Measurements from ENCODE around the gene SPTSSB.

Gene SPTSSB

DNA sequence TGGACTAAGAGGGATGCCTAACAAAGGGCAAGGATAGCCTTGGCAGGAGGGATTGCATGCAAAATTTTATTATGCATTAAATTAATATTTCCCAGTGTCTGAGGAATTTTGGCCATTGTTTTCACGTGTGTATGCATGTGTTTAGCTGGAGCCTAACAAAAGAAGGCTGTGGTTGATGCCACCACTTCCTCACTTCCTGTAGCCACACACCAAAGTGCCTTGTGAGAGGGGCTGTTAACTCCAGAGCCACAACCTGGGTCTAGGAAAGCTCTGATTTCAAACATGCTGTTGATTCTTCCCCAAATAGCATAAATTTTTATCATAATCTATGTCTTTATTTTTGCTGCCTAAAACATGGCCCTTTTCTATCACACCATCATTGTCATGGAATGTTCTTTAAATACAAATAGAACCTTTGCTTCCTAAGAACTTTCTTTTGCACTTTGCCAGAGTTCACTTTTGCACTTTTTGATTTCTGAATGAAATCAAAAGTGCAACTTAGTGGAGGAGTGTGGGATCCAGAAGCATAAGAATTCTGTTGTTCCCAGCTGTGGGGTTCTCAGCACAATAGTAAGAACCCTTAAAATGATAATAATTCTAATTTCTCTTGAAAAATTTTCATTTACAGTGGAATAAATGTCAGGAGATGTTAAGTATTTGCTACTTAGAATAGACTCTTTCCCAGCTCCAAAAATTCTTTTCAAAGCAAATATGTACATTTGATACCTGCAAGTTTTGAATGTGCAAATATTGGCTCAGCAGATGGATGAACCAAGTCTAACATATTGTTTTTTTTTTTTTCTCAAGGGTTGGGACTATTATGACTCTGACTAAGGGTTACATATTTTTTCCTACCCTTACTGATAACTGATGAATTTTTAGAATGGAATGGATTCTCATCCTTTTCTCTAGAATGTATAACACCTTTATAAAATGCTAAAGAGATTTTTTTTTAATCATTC is 35.6 kb upstream of the SPTSSB start:
- in situ Hi-C loops (cut with HindIII; ENCODE audit: low pct_ligation_motif_present, low sequenced_read_pairs) = no loop called here
- DNase-seq = no peak
- no peaks in the 10 kb centered on the region for H3K36me3 ChIP-seq (replicated peaks)
- no peak overlapping the region for H3K27ac ChIP-seq
- no peak overlapping the region for H3K4me3 ChIP-seq (ENCODE audit: low read depth, low read length)
- no peaks in the 10 kb centered on the region for H3K27me3 ChIP-seq (replicated peaks)
- TF ChIP-seq, protein P1, sequence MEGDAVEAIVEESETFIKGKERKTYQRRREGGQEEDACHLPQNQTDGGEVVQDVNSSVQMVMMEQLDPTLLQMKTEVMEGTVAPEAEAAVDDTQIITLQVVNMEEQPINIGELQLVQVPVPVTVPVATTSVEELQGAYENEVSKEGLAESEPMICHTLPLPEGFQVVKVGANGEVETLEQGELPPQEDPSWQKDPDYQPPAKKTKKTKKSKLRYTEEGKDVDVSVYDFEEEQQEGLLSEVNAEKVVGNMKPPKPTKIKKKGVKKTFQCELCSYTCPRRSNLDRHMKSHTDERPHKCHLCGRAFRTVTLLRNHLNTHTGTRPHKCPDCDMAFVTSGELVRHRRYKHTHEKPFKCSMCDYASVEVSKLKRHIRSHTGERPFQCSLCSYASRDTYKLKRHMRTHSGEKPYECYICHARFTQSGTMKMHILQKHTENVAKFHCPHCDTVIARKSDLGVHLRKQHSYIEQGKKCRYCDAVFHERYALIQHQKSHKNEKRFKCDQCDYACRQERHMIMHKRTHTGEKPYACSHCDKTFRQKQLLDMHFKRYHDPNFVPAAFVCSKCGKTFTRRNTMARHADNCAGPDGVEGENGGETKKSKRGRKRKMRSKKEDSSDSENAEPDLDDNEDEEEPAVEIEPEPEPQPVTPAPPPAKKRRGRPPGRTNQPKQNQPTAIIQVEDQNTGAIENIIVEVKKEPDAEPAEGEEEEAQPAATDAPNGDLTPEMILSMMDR (IDR thresholded peaks at IDR 0.05; ENCODE audit: low read depth, low read length, missing control alignments) = no peak

DNA sequence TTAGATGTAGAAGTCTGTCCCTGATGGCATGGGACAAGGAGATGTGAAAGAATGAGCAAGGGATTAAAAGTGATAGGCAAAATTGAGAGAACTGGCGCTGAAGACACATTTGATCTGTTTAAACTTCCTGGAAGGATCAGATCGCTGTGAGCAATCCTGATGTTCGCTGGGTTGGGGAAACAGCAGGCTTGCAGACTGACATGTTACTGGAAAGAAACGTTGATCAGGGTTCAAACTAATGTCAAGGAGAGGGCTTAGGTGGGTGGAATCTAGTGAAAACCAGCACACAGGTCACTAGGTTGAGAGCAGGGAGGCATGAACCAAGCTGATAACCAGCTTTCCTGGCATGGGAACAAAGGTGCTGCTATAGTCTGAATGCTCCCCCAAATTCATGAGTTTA is 34.5 kb upstream of the SPTSSB start:
- no peak overlapping the region for H3K27ac ChIP-seq
- no peak overlapping the region for H3K4me3 ChIP-seq (ENCODE audit: low read depth, low read length)
- TF ChIP-seq, protein P1 (IDR thresholded peaks at IDR 0.05; ENCODE audit: low read depth, low read length, missing control alignments) = no peak
- no peak for DNase-seq
- in situ Hi-C loops (cut with HindIII; ENCODE audit: low pct_ligation_motif_present, low sequenced_read_pairs) = no loop called here
- no peaks in the 10 kb centered on the region for H3K27me3 ChIP-seq (replicated peaks)
- H3K36me3 ChIP-seq (replicated peaks) = no peaks in the 10 kb centered on the region

DNA sequence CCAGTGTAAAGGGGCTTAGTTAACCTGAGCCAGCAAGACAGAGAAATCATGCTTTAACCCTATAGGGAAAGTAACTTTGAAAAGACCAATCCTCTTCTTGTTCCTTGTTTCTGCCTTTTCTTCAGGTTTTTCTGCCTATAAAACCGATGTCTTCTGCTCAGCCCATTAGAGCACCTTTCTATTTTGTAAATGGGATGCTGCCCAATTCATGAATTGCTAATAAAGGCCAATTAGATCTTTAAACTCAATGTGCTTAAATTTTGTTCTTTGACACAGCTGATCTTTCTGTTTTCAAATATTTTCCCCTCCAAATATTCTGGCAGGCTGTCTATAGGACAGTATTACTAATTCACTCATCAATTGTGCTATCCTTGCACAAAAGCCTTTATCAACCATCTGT is 33.8 kb upstream of the SPTSSB start:
- TF ChIP-seq, protein P1 (IDR thresholded peaks at IDR 0.05; ENCODE audit: low read depth, low read length, missing control alignments) = no peak
- no peak for DNase-seq
- in situ Hi-C loops (cut with HindIII; ENCODE audit: low pct_ligation_motif_present, low sequenced_read_pairs) = no loop called here

DNA sequence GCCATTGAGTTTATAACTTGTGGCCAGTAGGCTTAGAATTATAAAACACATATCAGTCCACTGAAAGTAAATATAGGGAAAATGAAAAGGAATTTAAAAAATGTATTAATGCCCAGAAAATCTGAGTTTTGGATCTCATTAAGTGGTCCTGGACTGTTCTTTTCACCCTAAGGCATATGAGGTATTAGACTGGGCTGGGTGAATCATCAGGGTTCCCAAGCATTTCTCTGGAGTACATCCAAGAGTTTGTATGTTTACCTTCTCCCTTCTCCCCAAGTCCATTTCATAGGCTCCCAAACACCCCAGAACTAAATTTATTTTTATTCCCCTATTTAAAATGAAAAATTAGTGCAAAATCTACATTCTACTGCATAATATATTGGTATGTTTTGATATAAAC is 31.9 kb upstream of the SPTSSB start:
- TF ChIP-seq, protein P1 (IDR thresholded peaks at IDR 0.05; ENCODE audit: low read depth, low read length, missing control alignments) = no peak
- no peaks in the 10 kb centered on the region for H3K27me3 ChIP-seq (replicated peaks)
- DNase-seq = peak; percentile 25
- no peaks in the 10 kb centered on the region for H3K36me3 ChIP-seq (replicated peaks)
- in situ Hi-C loops (cut with HindIII; ENCODE audit: low pct_ligation_motif_present, low sequenced_read_pairs) = no loop called here
- H3K27ac ChIP-seq = no peak overlapping the region
- no peak overlapping the region for H3K4me3 ChIP-seq (ENCODE audit: low read depth, low read length)

More for the DNA sequence above, 33.8 kb upstream of the SPTSSB start:
- Histone ChIP-seq H3K4me3 (ENCODE audit: low read depth, low read length) (no peak overlapping the region), H3K27ac (no peak overlapping the region), H3K36me3 (replicated peaks) (no peaks in the 10 kb centered on the region), H3K27me3 (replicated peaks) (no peaks in the 10 kb centered on the region)

DNA sequence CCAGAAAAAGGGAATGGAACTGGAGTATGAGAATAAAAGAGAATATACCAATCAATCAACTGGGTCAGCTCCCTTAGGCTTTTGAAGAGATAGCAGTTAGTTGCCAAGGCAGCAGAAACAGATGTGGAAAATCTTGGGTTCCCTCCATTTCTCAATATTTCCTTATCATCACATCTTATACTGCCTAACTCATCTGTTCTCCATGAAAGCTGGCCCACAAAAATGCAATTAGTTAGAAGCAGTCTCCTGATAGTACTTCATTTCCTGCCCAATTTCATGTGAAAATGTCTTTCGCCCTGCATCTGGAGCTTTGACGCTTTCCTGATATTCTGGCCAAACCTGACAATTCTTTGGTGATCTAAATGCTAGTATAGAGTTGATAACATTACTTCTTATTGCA is 30.1 kb upstream of the SPTSSB start:
- no peaks in the 10 kb centered on the region for H3K27me3 ChIP-seq (replicated peaks)

More for the DNA sequence above, 30.1 kb upstream of the SPTSSB start:
- in situ Hi-C loops (cut with HindIII; ENCODE audit: low pct_ligation_motif_present, low sequenced_read_pairs) = no loop called here
- Histone ChIP-seq H3K4me3 (ENCODE audit: low read depth, low read length) (no peak overlapping the region), H3K27ac (no peak overlapping the region), H3K36me3 (replicated peaks) (no peaks in the 10 kb centered on the region)
- no peak for DNase-seq
- TF ChIP-seq, protein P1 (IDR thresholded peaks at IDR 0.05; ENCODE audit: low read depth, low read length, missing control alignments) = no peak
